CD8-positive, alpha-beta memory T cell (primary cell): ENCODE results near the gene RALGAPA2. TPM values are rescaled to one million over a fixed set of nuclear protein-coding genes. Genes with fewer than 3 reads are reported as not detected.

ENCODE experiments used
- CTCF ChIA-PET: fragments of 350-600 bp; sonication (Branson Sonifier 250); formaldehyde crosslinking; loops from one replicate; lab custom pipeline; 2021; ENCODE audit warnings: antibody characterized with exemption; lab: Charles Lee
- POLR2A ChIA-PET: fragments of 350-600 bp; sonication (Branson Sonifier 250); formaldehyde crosslinking; loops from one replicate; lab custom pipeline; 2021; ENCODE audit warnings: antibody characterized with exemption; lab: Charles Lee
- DNase-seq, 5 donors: peaks; one replicate each; pipeline versions ENCODE4 v3.0.0 to v3.0.0-alpha.2; 2020 to 2022; ENCODE audit warnings: mixed read lengths in 1 of 5
- H3K27ac ChIP-seq: one replicate; pipeline ENCODE4 v1.7.0; 2013; ENCODE audit warnings: low read depth, mild to moderate bottlenecking, low read length, moderate library complexity
- H3K27me3 ChIP-seq: 2 replicates; pipeline ENCODE4 v1.7.0; 2013; ENCODE audit warnings: low read length, mild to moderate bottlenecking; ENCODE audit not compliant: insufficient read depth, poor library complexity, severe bottlenecking
- H3K36me3 ChIP-seq: 2 replicates; pipeline ENCODE4 v1.7.0; 2013; ENCODE audit warnings: mild to moderate bottlenecking, low read length, moderate library complexity; ENCODE audit not compliant: insufficient read depth
- H3K4me1 ChIP-seq: 2 replicates; pipeline ENCODE4 v1.7.0; 2013; ENCODE audit warnings: mild to moderate bottlenecking, low read length, moderate library complexity; ENCODE audit not compliant: insufficient read depth
- H3K4me3 ChIP-seq: 2 replicates; pipeline ENCODE4 v1.7.0; 2013; ENCODE audit warnings: mild to moderate bottlenecking, low read length
- H3K9me3 ChIP-seq: 2 replicates; pipeline ENCODE4 v1.7.0; 2013; ENCODE audit warnings: mild to moderate bottlenecking, low read length
- H3K27ac Mint-ChIP-seq, 8 donors: one replicate each; pipeline ENCODE4 v1.8.0; 2020 to 2021; ENCODE audit warnings: mixed read lengths in 8 of 8, mild to moderate bottlenecking in 6 of 8, inconsistent platforms in 3 of 8, moderate library complexity in 3 of 8
- H3K27me3 Mint-ChIP-seq, 2 donors: one replicate each; pipeline ENCODE4 v1.8.0; 2020 to 2021; ENCODE audit warnings: mixed read lengths in 2 of 2, mild to moderate bottlenecking in 1 of 2, moderate library complexity in 1 of 2
- H3K36me3 Mint-ChIP-seq, 3 donors: one replicate each; pipeline ENCODE4 v1.8.0; 2020 to 2021; ENCODE audit warnings: mixed read lengths in 3 of 3, inconsistent platforms in 1 of 3, mild to moderate bottlenecking in 1 of 3
- H3K4me1 Mint-ChIP-seq, 3 donors: one replicate each; pipeline ENCODE4 v1.8.0; 2020 to 2021; ENCODE audit warnings: mixed read lengths in 3 of 3, inconsistent platforms in 1 of 3, mild to moderate bottlenecking in 1 of 3
- H3K4me3 Mint-ChIP-seq, 7 donors: one replicate each; pipeline ENCODE4 v1.8.0; 2020 to 2021; ENCODE audit warnings: mixed read lengths in 7 of 7, mild to moderate bottlenecking in 6 of 7, moderate library complexity in 4 of 7, inconsistent platforms in 2 of 7
- H3K9me3 Mint-ChIP-seq, 5 donors: one replicate each; pipeline ENCODE4 v1.8.0; 2020 to 2022; ENCODE audit warnings: mixed read lengths in 5 of 5, mild to moderate bottlenecking in 3 of 5, moderate library complexity in 2 of 5, inconsistent platforms in 1 of 5
- polyA plus RNA-seq: library from polyadenylated mRNA; unstranded; fragments of 300-500 nt; fragmentation: Illumina TruSeq; gene quantifications from one replicate; pipeline ENCODE4 v1.2.3, GENCODE V29; 2021
- total RNA-seq, 2 experiments: library from RNA; stranded (reverse); gene quantifications; one replicate each; pipeline ENCODE4 v1.2.3, GENCODE V29; 2021

RALGAPA2 gene
- total and polyA plus RNA-seq, 3 experiments from 2014 or later: 7.4 to 14.5 (median 13.4) TPM

DNA sequence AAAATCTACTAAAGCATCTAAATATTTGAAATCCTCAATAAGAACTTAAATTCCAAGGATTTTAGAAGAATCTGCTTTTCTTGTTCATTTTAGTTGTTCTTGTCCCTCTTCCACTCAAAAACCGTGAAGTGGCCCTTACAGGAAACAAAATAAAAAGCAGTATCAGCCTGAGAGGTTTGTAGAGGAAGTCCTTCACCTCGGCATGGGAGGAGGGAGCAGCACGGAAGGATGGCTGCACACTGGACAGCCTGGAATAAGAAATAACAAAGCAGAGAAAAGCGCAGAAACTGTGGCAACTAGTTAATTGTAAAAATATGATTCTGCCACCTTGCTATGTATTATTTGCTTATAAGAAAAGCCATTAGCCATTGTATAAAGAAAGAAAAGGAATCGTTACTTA lies 46.1 kb downstream of the RALGAPA2 start:
- no peaks in the 10 kb centered on the region for H3K27me3 Mint-ChIP-seq
- peaks cover 24 to 41% (median 34%) of the 10 kb centered on the region in 3 donors for H3K4me1 Mint-ChIP-seq
- no peak overlapping the region for H3K27ac ChIP-seq
- peaks cover 0 to 12% (median 3%) of the 10 kb centered on the region in 3 donors for H3K36me3 Mint-ChIP-seq
- H3K9me3 ChIP-seq: no peaks in the 10 kb centered on the region
- no peaks in the 10 kb centered on the region for H3K36me3 ChIP-seq
- no peak overlapping the region for H3K4me3 Mint-ChIP-seq
- peak overlapping the region in 1 of 8 donors; percentile 56 for H3K27ac Mint-ChIP-seq
- H3K4me1 ChIP-seq: peaks cover 5% of the 10 kb centered on the region
- ChIA-PET CTCF (no interaction called here), POLR2A (no interaction called here)
- no peak overlapping the region for H3K4me3 ChIP-seq
- H3K27me3 ChIP-seq: no peaks in the 10 kb centered on the region
- H3K9me3 Mint-ChIP-seq: no peaks in the 10 kb centered on the region
- no peak for DNase-seq

DNA sequence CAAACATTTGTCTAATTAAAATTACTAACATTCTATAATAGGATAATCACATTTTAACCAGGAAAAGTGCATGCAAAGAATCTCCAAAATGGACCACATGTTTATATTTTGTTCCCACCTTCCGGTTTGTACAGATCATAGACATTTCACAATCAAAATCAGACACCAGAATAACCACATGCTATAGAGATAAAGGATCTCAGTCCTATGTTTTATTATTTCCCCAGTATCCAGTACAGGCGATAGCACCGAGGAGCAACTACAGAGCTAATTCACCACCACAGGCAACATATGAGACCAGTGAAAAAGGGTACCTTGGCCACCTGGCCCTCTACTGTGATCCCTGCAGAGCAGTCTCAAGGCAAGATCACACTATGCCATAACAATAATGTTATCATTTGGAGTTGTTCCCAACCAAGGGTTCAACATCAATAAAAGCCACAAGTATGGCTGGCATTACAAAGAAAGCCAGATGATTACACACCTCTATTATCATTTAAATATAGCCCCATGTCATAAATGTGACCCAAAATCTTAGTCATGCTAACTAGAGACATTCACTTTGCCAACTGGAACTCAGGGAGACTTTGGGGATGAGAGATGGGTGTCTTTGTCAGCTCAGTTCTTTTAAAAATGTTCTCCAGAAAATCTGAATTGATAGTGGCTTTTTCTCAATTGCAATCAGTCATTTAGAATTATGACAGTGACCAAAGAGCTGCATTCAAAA lies 46.7 kb downstream of the RALGAPA2 start:
- Histone ChIP-seq H3K36me3 (no peaks in the 10 kb centered on the region), H3K4me3 (no peak overlapping the region), H3K9me3 (no peaks in the 10 kb centered on the region), H3K4me1 (peaks cover 5% of the 10 kb centered on the region), H3K27ac (no peak overlapping the region), H3K27me3 (no peaks in the 10 kb centered on the region)
- DNase-seq: no peak
- peaks cover 0 to 13% (median 3%) of the 10 kb centered on the region in 3 donors for H3K36me3 Mint-ChIP-seq
- H3K27ac Mint-ChIP-seq: peak overlapping the region in 1 of 8 donors; percentile 0
- H3K27me3 Mint-ChIP-seq: no peaks in the 10 kb centered on the region
- no peak overlapping the region for H3K4me3 Mint-ChIP-seq
- CTCF ChIA-PET: interaction anchor here (1.2 kb wide), 1 partner anchor 159 kb away, joined by 3 read pairs; no protein-coding TSS in a partner anchor
- peaks cover 24 to 41% (median 34%) of the 10 kb centered on the region in 3 donors for H3K4me1 Mint-ChIP-seq
- POLR2A ChIA-PET: no interaction called here
- H3K9me3 Mint-ChIP-seq: no peaks in the 10 kb centered on the region

DNA sequence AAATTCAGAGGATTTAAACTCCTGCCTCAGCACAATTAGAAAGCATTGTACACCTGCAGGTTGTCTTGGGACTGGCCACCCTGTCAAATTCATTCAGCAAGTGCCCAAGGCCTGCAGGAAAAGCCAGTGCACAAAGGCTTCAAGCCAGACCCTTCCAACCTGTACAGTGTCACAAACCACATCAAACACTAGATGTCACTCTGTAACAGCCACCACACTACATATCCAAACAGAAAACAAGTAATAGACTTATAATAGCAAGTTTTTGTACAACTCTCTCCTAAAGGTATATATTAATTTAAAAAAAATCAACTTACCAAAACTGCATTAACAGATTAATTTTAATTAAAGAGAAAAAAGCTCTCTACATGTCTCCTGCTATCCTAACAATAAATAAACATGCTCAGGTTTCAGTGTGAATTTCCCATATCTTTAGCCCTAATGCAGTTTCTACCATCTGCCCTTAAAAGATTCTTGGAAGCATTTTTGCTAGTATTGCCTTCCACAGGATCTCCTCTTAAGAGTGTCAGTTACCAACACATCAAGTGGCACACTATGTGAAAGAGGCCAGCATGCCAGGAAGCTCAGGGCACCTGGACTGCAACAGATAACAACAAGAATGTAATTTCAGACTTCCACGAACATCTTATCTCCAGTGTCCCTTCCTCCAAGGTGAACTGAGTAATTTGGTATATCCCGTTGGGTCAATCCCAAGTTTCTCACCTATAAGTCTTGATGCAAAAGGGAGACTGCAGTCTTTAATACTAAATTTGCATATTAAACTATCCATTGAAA lies 47.5 kb downstream of the RALGAPA2 start:
- CTCF ChIA-PET: interaction anchor here (1.2 kb wide), 1 partner anchor 160 kb away, joined by 3 read pairs; no protein-coding TSS in a partner anchor
- Mint-ChIP-seq H3K4me3 (no peak overlapping the region), H3K9me3 (no peaks in the 10 kb centered on the region), H3K4me1 (peaks cover 24 to 41% (median 34%) of the 10 kb centered on the region in 3 donors), H3K27ac (peak overlapping the region in 1 of 8 donors; percentile 25), H3K36me3 (peaks cover 0 to 13% (median 4%) of the 10 kb centered on the region in 3 donors), H3K27me3 (no peaks in the 10 kb centered on the region)
- DNase-seq: no peak
- peaks cover 5% of the 10 kb centered on the region for H3K4me1 ChIP-seq
- POLR2A ChIA-PET: no interaction called here
- no peaks in the 10 kb centered on the region for H3K27me3 ChIP-seq
- H3K27ac ChIP-seq: no peak overlapping the region
- H3K36me3 ChIP-seq: no peaks in the 10 kb centered on the region
- no peak overlapping the region for H3K4me3 ChIP-seq
- no peaks in the 10 kb centered on the region for H3K9me3 ChIP-seq

DNA sequence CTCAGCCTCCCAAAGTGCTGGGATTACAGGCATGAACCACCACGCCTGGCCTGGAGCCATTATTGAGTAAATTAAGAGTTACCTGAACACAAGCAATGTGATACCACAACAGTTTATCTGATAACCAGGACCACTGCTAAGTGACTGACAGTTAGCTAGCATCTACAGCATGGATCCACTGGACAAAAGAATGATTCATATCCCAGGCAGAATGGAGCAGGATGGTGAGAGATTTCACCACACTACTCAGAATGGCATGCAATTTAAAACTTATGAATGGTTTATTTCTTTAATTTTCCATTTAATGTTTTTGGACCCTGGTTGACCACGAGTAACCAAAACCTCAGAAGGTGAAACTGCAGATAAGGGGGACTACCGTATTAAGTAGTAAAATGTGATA lies 48.6 kb downstream of the RALGAPA2 start:
- no peaks in the 10 kb centered on the region for H3K9me3 Mint-ChIP-seq
- CTCF ChIA-PET: no interaction called here
- H3K27me3 Mint-ChIP-seq: no peaks in the 10 kb centered on the region

DNA sequence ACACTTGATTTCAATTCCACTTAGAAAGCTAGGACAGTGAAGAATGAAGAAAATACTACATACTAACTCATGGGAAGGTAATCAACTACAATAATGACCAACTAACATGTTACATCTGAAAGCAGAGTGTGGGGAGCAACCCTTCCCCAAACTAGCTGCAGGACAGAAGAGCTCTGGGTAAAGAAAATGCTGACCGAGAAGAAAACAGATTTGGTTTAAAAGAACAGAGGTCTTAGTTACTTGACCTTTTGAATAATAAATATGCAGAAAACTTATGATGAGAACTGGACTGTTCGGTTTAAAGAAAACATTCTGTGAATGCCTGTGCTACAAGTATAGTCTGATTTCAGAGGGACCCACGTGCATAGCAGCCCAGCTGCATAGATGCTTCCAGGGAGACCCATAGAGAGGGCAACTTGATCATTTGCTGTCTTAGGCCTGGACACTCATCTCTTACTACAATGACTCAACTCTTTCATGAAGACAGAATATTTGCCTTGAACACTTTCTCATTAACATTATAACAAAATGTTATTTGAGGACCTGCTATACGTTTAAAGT lies 53.5 kb downstream of the RALGAPA2 start:
- POLR2A ChIA-PET: no interaction called here
- CTCF ChIA-PET: no interaction called here

More for the DNA sequence above, 48.6 kb downstream of the RALGAPA2 start:
- Mint-ChIP-seq H3K27ac (no peak overlapping the region), H3K4me3 (peak overlapping the region in 1 of 7 donors; percentile 2), H3K36me3 (peaks cover 0 to 10% (median 2%) of the 10 kb centered on the region in 3 donors), H3K4me1 (peaks cover 21 to 34% (median 29%) of the 10 kb centered on the region in 3 donors)
- POLR2A ChIA-PET: no interaction called here
- Histone ChIP-seq H3K4me1 (peaks cover 5% of the 10 kb centered on the region), H3K27me3 (no peaks in the 10 kb centered on the region), H3K27ac (no peak overlapping the region), H3K4me3 (no peak overlapping the region), H3K9me3 (no peaks in the 10 kb centered on the region), H3K36me3 (no peaks in the 10 kb centered on the region)
- DNase-seq: no peak

DNA sequence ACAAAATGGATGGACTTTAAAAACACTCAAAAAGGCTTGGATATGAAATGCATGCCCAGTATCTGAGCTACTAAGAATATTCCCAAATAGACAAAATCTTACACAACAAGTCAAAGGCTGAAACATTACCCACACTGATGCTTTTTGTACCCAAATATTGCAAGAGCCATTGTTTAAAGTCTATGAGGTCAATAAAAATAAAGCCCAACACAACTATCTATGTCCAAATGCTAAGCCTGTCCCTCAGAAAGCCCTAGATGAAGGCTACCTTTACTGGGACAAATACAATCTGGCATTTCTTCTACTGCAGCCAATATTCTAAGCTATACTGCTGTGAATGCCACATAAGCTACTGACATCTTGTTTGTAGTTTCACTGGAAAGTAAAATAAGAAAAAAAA lies 54.3 kb downstream of the RALGAPA2 start:
- CTCF ChIA-PET: no interaction called here
- Histone ChIP-seq H3K9me3 (no peaks in the 10 kb centered on the region), H3K4me1 (no peaks in the 10 kb centered on the region), H3K36me3 (no peaks in the 10 kb centered on the region), H3K4me3 (no peak overlapping the region), H3K27ac (no peak overlapping the region), H3K27me3 (no peaks in the 10 kb centered on the region)
- Mint-ChIP-seq H3K27ac (no peak overlapping the region), H3K27me3 (peaks cover 0 to 2% of the 10 kb centered on the region in 2 donors), H3K4me3 (no peak overlapping the region), H3K9me3 (no peaks in the 10 kb centered on the region), H3K36me3 (peaks cover 0 to 18% (median 16%) of the 10 kb centered on the region in 3 donors), H3K4me1 (peaks cover 0 to 3% (median 0%) of the 10 kb centered on the region in 3 donors)
- no peak for DNase-seq
- POLR2A ChIA-PET: no interaction called here

More for the DNA sequence above, 53.5 kb downstream of the RALGAPA2 start:
- Histone ChIP-seq H3K4me3 (no peak overlapping the region), H3K27me3 (no peaks in the 10 kb centered on the region), H3K9me3 (no peaks in the 10 kb centered on the region), H3K36me3 (no peaks in the 10 kb centered on the region), H3K27ac (no peak overlapping the region), H3K4me1 (no peaks in the 10 kb centered on the region)
- Mint-ChIP-seq H3K36me3 (peaks cover 0 to 16% (median 16%) of the 10 kb centered on the region in 3 donors), H3K9me3 (no peaks in the 10 kb centered on the region), H3K4me3 (no peak overlapping the region), H3K27me3 (peaks cover 0 to 2% of the 10 kb centered on the region in 2 donors), H3K4me1 (peaks cover 0 to 3% (median 0%) of the 10 kb centered on the region in 3 donors), H3K27ac (no peak overlapping the region)
- DNase-seq: no peak

DNA sequence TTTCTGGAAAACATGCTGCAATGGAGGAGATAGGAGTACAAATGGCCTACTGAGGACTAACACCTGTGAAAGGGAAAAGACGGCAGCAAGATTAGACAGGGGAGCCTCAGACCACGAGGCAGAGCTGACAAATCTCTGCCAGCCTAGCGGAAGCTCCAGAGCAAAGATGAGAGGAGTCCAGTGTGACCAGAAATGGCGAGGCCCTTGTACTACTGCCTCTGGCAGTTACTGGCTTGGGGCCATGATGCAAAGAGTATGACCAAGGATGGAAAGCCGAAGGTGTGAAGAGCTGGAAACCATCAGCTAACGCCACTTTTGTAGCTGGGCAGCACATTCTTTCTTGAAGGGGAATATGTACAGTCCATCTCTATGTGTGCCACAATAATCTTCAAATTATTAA lies 55.4 kb downstream of the RALGAPA2 start:
- peaks cover 0 to 2% of the 10 kb centered on the region in 2 donors for H3K27me3 Mint-ChIP-seq
- no peaks in the 10 kb centered on the region for H3K9me3 Mint-ChIP-seq
- peaks cover 0 to 3% (median 0%) of the 10 kb centered on the region in 3 donors for H3K4me1 Mint-ChIP-seq
- Histone ChIP-seq H3K36me3 (no peaks in the 10 kb centered on the region), H3K4me1 (no peaks in the 10 kb centered on the region), H3K4me3 (no peak overlapping the region), H3K27me3 (no peaks in the 10 kb centered on the region), H3K9me3 (no peaks in the 10 kb centered on the region), H3K27ac (no peak overlapping the region)
- H3K27ac Mint-ChIP-seq: peak overlapping the region in 1 of 8 donors; percentile 62
- no peak overlapping the region for H3K4me3 Mint-ChIP-seq
- POLR2A ChIA-PET: no interaction called here
- H3K36me3 Mint-ChIP-seq: peaks cover 0 to 24% (median 21%) of the 10 kb centered on the region in 3 donors
- CTCF ChIA-PET: interaction anchor here (1.3 kb wide), 1 partner anchor 18 kb away, joined by 3 read pairs; no protein-coding TSS in a partner anchor
- no peak for DNase-seq
